ENCODE results near the gene SLC4A7.

DNA sequence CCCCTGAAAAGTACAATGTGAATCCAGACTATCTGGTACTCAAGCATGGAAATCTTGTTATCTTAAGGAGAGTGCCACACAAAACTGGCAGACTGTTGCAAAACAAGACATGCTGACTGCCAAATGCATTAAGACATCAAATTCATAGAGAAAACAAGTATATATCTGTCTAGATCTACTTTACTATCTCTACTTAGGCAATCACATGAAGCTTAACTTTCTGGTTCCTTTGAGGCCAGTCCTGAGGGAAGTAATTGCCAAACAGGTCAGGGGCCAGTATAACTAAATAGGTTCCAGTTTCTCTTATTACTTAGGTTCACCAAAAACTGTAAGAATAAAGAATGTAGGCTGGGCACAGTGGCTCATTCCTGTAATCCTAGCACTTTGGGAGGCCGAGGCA lies 15.9 kb upstream of the SLC4A7 start:
- TF ChIP-seq POLR2A (IDR thresholded peaks at IDR 0.05) = no peak
- TF ChIP-seq, protein P1, sequence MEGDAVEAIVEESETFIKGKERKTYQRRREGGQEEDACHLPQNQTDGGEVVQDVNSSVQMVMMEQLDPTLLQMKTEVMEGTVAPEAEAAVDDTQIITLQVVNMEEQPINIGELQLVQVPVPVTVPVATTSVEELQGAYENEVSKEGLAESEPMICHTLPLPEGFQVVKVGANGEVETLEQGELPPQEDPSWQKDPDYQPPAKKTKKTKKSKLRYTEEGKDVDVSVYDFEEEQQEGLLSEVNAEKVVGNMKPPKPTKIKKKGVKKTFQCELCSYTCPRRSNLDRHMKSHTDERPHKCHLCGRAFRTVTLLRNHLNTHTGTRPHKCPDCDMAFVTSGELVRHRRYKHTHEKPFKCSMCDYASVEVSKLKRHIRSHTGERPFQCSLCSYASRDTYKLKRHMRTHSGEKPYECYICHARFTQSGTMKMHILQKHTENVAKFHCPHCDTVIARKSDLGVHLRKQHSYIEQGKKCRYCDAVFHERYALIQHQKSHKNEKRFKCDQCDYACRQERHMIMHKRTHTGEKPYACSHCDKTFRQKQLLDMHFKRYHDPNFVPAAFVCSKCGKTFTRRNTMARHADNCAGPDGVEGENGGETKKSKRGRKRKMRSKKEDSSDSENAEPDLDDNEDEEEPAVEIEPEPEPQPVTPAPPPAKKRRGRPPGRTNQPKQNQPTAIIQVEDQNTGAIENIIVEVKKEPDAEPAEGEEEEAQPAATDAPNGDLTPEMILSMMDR (IDR thresholded peaks at IDR 0.05) = no peak
